ENCODE results near the gene LBHD2. TPM values are rescaled to one million over a fixed set of nuclear protein-coding genes. Genes with fewer than 3 reads are reported as not detected.

The LBHD2 gene
- 0.16 to 0.24 TPM in 2 of 5 replicates, not detected in the others for total RNA-seq (2022; extraction: Qiagen RNA extraction)

DNA sequence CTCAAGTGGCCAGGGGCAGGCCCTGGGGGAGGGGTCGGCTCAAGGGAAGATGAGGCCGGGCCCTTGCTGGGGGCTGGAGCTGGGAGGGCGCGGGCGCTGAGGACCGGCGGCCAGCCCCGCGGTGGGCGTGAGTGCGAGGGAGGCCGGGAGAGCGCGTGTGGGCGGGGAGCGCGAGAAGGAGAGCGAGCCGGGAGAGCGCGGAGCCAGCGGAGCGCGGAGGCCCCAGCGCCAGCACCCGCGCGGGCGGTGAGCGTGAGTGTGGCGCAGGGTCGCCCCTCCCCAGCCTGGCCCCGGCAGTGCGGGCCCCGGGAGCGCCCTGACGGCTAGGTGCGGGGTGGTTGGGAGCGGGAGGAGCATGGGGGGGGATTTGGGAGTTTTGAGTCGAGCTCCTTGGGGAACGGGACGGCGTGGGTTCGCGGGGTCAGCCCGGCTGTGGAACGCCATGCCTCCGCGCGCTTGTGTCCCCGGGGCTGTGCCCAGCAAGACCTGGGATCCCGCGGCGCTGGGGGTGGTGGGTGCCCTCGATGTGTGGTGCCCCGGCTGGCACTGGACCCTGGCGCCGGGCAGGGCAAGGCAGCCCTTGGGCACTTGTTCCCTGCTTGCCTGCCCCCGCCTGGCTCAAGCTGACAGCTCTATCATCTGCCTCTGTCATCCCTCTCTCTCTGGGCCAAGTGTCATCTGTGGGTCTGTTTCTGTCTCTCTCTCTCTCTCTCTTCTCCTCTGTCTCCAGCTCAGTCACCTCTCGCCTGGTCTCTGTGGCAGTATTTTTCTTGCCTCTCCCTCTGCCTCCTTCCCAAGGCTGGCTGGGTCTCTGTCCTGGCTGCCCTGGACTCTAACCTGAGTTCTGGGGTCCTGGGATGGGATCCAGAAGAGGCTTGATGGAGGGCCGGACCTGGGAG lies at the start of gene LBHD2:
LBHD2 (plus strand) TSS at position 190 of the 899 bp plus-strand sequence. CDS start 1,803 bp downstream, outside the sequence.

DNA sequence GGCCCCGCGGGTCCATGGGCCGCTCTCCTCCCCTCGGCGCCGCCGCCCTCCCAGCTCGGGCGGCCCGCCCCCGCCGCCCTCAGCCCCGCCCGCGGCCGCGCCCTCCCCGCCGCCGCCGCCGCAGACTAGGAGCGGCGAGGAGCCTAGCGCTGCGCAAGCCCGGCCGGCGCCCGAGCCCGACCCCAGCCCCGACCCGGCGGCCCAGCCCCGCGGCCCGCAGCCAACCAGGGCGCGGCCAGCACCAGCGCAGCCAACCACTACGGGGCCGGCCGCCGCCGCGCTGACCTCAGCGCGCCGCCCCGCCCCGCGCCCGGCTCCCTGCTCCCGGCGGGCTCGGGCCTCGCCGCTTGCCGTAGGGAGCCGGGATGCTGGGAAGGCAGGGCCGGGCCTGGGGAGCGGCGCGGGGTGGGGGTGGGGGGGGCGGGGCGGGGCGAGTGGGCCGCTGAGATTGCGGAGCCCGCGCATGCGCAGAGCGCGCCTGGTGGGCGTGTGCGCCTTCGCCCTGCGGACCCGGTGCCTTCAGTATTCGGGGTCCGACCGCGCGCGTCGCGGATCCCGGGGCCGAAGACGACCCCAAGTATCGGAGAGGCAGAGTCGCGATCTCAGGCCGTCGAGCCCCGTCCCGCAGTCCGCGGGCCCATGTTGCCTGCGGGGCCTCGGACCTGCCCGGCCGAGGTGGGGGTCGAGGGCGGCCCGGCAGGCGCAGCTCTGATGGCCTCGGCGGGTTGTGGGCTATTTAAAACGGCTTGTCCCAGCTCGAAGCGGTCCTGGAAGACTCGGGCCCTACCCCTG lies 26.4 kb upstream of the LBHD2 start, which contains the start of gene CDC42BPB:
CDC42BPB (minus strand) TSS at position 178 of the 792 bp plus-strand sequence. CDS start 376 bp downstream, outside the sequence.

DNA sequence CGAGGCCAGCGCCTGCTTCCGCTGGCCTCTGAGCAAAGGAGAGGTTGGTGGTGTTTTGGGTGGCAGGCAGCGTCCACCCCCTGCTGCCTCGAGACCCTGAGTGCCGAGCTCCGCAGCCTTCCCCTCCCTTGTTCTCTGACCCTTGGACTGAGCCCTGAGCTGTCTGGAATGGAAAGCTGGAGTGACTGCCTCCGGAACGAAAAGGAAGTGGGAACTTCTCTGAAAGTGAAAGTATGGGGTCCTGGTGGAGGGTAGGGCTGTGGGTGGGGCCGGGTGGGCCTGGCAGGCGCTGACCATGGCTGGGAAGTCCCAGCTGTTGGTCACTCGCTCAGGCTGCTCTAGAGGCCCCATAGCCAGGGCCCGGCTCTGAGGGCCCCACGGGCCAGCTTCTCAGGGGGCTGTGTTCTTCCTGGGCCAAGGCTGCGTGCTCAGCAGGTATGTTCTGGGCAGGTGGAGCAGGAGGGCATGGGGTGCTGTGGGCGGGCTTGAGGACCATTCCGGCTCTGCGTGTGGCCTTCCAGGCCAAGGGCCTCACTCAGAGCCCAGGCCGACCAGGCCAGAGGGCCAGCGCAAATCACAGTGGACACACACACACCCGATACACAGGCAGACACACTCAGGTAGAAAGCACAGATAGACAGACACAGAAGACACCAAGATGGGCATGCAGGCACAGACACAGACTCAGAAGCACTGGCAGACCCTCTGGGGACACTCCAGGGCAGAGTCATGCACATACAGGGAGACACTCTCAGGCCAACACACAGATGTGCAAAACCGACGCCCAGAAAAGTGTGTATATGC lies 10.6 kb downstream of the LBHD2 start, which contains the start of gene EXOC3L4:
EXOC3L4 (plus strand) TSS at position 320 of the 804 bp plus-strand sequence. CDS start 5,495 bp downstream, outside the sequence.

DNA sequence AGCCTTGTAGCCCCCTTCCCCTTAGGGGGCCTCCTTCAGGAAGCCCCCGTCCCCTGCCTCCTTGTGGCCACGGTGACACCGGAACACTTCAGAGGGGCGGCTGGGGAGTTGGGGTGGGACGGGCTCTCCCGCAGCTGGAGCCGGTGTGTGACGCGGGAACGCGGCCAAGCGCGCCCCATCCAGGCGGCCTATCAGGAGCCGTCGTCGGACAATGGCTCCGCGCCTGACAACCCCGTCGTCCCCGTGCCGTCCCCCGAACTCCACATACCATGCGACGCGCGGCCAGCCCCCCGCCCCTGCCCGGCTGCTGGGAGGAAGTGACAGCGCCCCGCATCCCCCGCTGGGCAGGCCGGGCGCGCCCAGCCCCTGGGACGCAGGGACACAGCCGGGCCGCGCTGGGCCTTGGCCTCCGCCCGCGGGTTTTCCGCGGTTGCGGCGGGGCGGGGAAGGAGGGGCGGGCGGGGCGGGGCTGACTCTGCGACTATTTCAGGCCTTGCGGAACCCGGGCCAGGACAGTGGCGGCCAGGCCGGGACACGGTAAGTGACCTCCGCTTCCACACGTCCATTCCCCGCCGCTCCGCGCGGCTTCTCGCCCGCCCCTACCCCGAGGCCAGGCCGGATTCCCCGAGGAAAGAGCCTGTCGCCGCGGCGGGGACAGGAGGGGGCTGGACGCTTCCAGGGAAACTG lies 39.1 kb downstream of the LBHD2 start, which contains the start of gene TNFAIP2:
TNFAIP2 (plus strand) TSS at position 515 of the 687 bp plus-strand sequence. CDS start 2,997 bp downstream, outside the sequence.

Other genes with a start within 250 kb of the LBHD2 start
- gene AMN, start 161.5 kb upstream of the LBHD2 start, total RNA-seq (2022; extraction: Qiagen RNA extraction) = 0.25 to 0.54 TPM (median 0.39 TPM) in 5 replicates
- gene CDC42BPB, start 26.7 kb upstream of the LBHD2 start, total RNA-seq (2022; extraction: Qiagen RNA extraction) = 62.2 to 107 TPM (median 84.3 TPM) in 5 replicates
- 1.0 to 2.8 TPM (median 1.7 TPM) in 5 replicates for gene EXOC3L4, start 10.5 kb downstream of the LBHD2 start, total RNA-seq (2022; extraction: Qiagen RNA extraction)
- 270 to 315 TPM (median 301 TPM) in 5 replicates for gene TNFAIP2, start 39.3 kb downstream of the LBHD2 start, total RNA-seq (2022; extraction: Qiagen RNA extraction)

All from A549 treated with Hydrocortisone at 1 μM for 4 hours (cell line).